ENCODE data around the gene ZNF277. TPM values are rescaled to one million over a fixed set of nuclear protein-coding genes. Genes with fewer than 3 reads are reported as not detected.

Gene ZNF277
- total RNA-seq, 6 experiments from 2014 or later, result 11.2 to 20.9 (median 13.1) TPM

GRCh38 chr7:112271162-112271561 is 64.7 kb downstream of the ZNF277 start:
- TF ChIP-seq CTCF (IDR thresholded peaks at IDR 0.05), result no peak
- Histone ChIP-seq H3K27ac (no peak overlapping the region), H3K36me3 (no peaks in the 10 kb centered on the region), H3K27me3 (no peaks in the 10 kb centered on the region), H3K4me3 (no peak overlapping the region), H3K4me1 (no peaks in the 10 kb centered on the region), H3K9me3 (no peaks in the 10 kb centered on the region)
- intact Hi-C loops (cut with DNase I), result no loop called here
- DNase-seq, result no peak
- ATAC-seq, result no peak
- WGBS (ENCODE audit: insufficient coverage, low coverage, low lambda C conversion rate, missing lambda C conversion rate), result 75% methylated on average over 2 of the region's 2 CpGs

GRCh38 chr7:112272921-112273561 is 66.5 kb downstream of the ZNF277 start:
- DNase-seq, result peak; percentile 46 to 57 (median 47)
- H3K27ac ChIP-seq, result no peak overlapping the region
- H3K4me3 ChIP-seq, result no peak overlapping the region
- TF ChIP-seq CTCF (IDR thresholded peaks at IDR 0.05) (no peak), POLR2A (IDR thresholded peaks at IDR 0.05) (no peak)
- no peaks in the 10 kb centered on the region for H3K4me1 ChIP-seq
- 35% methylated on average over 5 of the region's 7 CpGs for WGBS (ENCODE audit: insufficient coverage, low coverage, low lambda C conversion rate, missing lambda C conversion rate)
- no peaks in the 10 kb centered on the region for H3K9me3 ChIP-seq
- no peaks in the 10 kb centered on the region for H3K27me3 ChIP-seq
- intact Hi-C loops (cut with DNase I), result no loop called here
- H3K36me3 ChIP-seq, result no peaks in the 10 kb centered on the region
- peak; percentile 49 to 99 (median 66) for ATAC-seq

- H3K27me3 ChIP-seq, result no peaks in the 10 kb centered on the region
- DNase-seq, result no peak
- no peak for ATAC-seq
- no peaks in the 10 kb centered on the region for H3K4me1 ChIP-seq
- no peak for TF ChIP-seq CTCF (IDR thresholded peaks at IDR 0.05)
- no peak for TF ChIP-seq POLR2A (IDR thresholded peaks at IDR 0.05)
- intact Hi-C loops (cut with DNase I), result no loop called here
- H3K9me3 ChIP-seq, result no peaks in the 10 kb centered on the region
- WGBS (ENCODE audit: insufficient coverage, low coverage, low lambda C conversion rate, missing lambda C conversion rate), result 100% methylated on average over 1 of the region's 2 CpGs
- no peak overlapping the region for H3K27ac ChIP-seq
- no peak overlapping the region for H3K4me3 ChIP-seq
- H3K36me3 ChIP-seq, result no peaks in the 10 kb centered on the region
Measured at GRCh38 chr7:112279042-112279441, 72.5 kb downstream of the ZNF277 start.

- ATAC-seq (no peak), DNase-seq (no peak)
- intact Hi-C loops (cut with DNase I), result no loop called here
- H3K9me3 ChIP-seq, result no peaks in the 10 kb centered on the region
- no peak overlapping the region for H3K27ac ChIP-seq
- no peaks in the 10 kb centered on the region for H3K27me3 ChIP-seq
- WGBS (ENCODE audit: insufficient coverage, low coverage, low lambda C conversion rate, missing lambda C conversion rate), result 71% methylated on average over 2 of the region's 2 CpGs
- H3K4me3 ChIP-seq, result no peak overlapping the region
- no peaks in the 10 kb centered on the region for H3K4me1 ChIP-seq
- TF ChIP-seq CTCF (IDR thresholded peaks at IDR 0.05), result no peak
- no peak for TF ChIP-seq POLR2A (IDR thresholded peaks at IDR 0.05)
- H3K36me3 ChIP-seq, result no peaks in the 10 kb centered on the region
Measured at GRCh38 chr7:112280267-112280666, 73.8 kb downstream of the ZNF277 start.
